OCI-LY1 (cell line): ENCODE results near the gene MRPL39.

Experiments
- H2AFZ ChIP-seq: fragments of 200-600 bp; sonication (generic), shearing (Covaris generic); 2 replicates; pipeline ENCODE4 v1.6.0; 2014; ENCODE audit warnings: antibody characterized with exemption, mild to moderate bottlenecking, low read length
- H3F3A ChIP-seq: fragments of 200-600 bp; sonication (generic), shearing (Covaris generic); 2 replicates; pipeline ENCODE4 v1.6.0; 2014; ENCODE audit warnings: mild to moderate bottlenecking, antibody characterized with exemption, low read length, moderate library complexity; ENCODE audit not compliant: insufficient read depth
- H3K27ac ChIP-seq: fragments of 200-600 bp; sonication (generic); 2 replicates; pipeline ENCODE4 v1.5.1; 2014; ENCODE audit warnings: low read length, mixed run types, mild to moderate bottlenecking, low read depth; ENCODE audit not compliant: poor library complexity, severe bottlenecking
- H3K27me3 ChIP-seq: fragments of 200-600 bp; sonication (generic); 2 replicates; pipeline ENCODE4 v1.6.0; 2014; ENCODE audit warnings: antibody characterized with exemption, mild to moderate bottlenecking, low read length, moderate library complexity; ENCODE audit not compliant: insufficient read depth
- H3K36me3 ChIP-seq: fragments of 200-600 bp; sonication (generic); 2 replicates; pipeline ENCODE4 v1.6.1; 2014; ENCODE audit warnings: mild to moderate bottlenecking, antibody characterized with exemption, low read length, moderate library complexity, mixed read lengths; ENCODE audit not compliant: insufficient read depth
- H3K4me1 ChIP-seq: fragments of 200-600 bp; sonication (generic); 2 replicates; pipeline ENCODE4 v1.5.1; 2014; ENCODE audit warnings: mild to moderate bottlenecking, low read length, moderate library complexity; ENCODE audit not compliant: insufficient read depth, severe bottlenecking
- H3K4me2 ChIP-seq: fragments of 200-600 bp; sonication (generic), shearing (Covaris generic); 2 replicates; pipeline ENCODE4 v1.6.1; 2014; ENCODE audit warnings: low read length
- H3K4me3 ChIP-seq: fragments of 200-600 bp; sonication (generic); 2 replicates; pipeline ENCODE4 v1.5.1; 2014; ENCODE audit warnings: low read length, low read depth, mild to moderate bottlenecking, mixed read lengths; ENCODE audit not compliant: poor library complexity, severe bottlenecking
- H3K79me2 ChIP-seq: fragments of 200-600 bp; shearing (Covaris generic); 2 replicates; pipeline ENCODE4 v1.6.1; 2016; ENCODE audit warnings: mixed run types, low read length, mixed read lengths; ENCODE audit not compliant: insufficient read depth
- H3K9ac ChIP-seq: fragments of 200-600 bp; sonication (generic), shearing (Covaris generic); 2 replicates; pipeline ENCODE4 v1.6.1; 2014; ENCODE audit warnings: mild to moderate bottlenecking, low read length, mixed read lengths
- H3K9me2 ChIP-seq: fragments of 200-600 bp; sonication (generic), shearing (Covaris generic); 2 replicates; pipeline ENCODE4 v1.6.1; 2014; ENCODE audit warnings: low read depth, mild to moderate bottlenecking, low read length, mixed read lengths
- H3K9me3 ChIP-seq: fragments of 200-600 bp; shearing (Covaris generic); 2 replicates; pipeline ENCODE4 v1.6.1; 2014; ENCODE audit warnings: low read length, mixed read lengths
- H4K20me1 ChIP-seq: fragments of 200-600 bp; sonication (generic), shearing (Covaris generic); 2 replicates; pipeline ENCODE4 v1.6.0; 2016; ENCODE audit warnings: mild to moderate bottlenecking, low read length; ENCODE audit not compliant: insufficient read depth
- CTCF ChIP-seq: fragments of 200-600 bp; sonication (generic), shearing (Covaris generic); IDR thresholded peaks from 2 replicates; pipeline ENCODE4 v1.5.1; 2017; ENCODE audit warnings: mild to moderate bottlenecking, antibody characterized with exemption, low read length, moderate library complexity, mixed read lengths
- EZH2 ChIP-seq: fragments of 200-600 bp; sonication (generic), shearing (Covaris generic); IDR thresholded peaks from 2 replicates; pipeline ENCODE4 v1.8.0; 2017; ENCODE audit warnings: borderline replicate concordance, mixed run types, mild to moderate bottlenecking, antibody characterized with exemption, low read length, moderate library complexity, mixed read lengths

The MRPL39 gene

GRCh38 chr21:25638660-25639550 is 31.6 kb upstream of the MRPL39 start, which contains the start of gene JAM2:
Gene JAM2, plus strand, starts transcription at chr21:25639258. Its CDS starts 564 bp downstream, at chr21:25639822.
- TF ChIP-seq EZH2 (no peak), CTCF (no peak)
- H3K9me3 ChIP-seq = no peaks in the 10 kb centered on the region
- no peaks in the 10 kb centered on the region for H3K36me3 ChIP-seq
- H3K4me2 ChIP-seq = peak within 1 kb of the TSS; percentile 88
- H3K4me3 ChIP-seq = peak within 1 kb of the TSS; percentile 60
- H3F3A ChIP-seq = no peaks in the 10 kb centered on the region
- no peaks in the 10 kb centered on the region for H4K20me1 ChIP-seq
- no peak within 1 kb of the TSS for H3K27ac ChIP-seq
- peaks cover 18% of the 10 kb centered on the region for H3K4me1 ChIP-seq
- peak within 1 kb of the TSS; percentile 40; the same call in 1 of the 2 replicates for H3K9ac ChIP-seq
- no peaks in the 10 kb centered on the region; the same call in 1 of the 2 replicates for H3K27me3 ChIP-seq
- no peaks in the 10 kb centered on the region for H3K9me2 ChIP-seq
- H3K79me2 ChIP-seq = no peaks in the 10 kb centered on the region
- no peak within 1 kb of the TSS for H2AFZ ChIP-seq

- Histone ChIP-seq H3K27me3 (no peaks in the 10 kb centered on the region; the same call in 1 of the 2 replicates), H3K9me3 (no peaks in the 10 kb centered on the region), H3K9ac (no peak overlapping the region), H3F3A (no peaks in the 10 kb centered on the region), H3K27ac (no peak overlapping the region), H3K4me1 (peaks cover 18% of the 10 kb centered on the region), H3K9me2 (no peaks in the 10 kb centered on the region), H3K36me3 (no peaks in the 10 kb centered on the region), H3K4me2 (no peak overlapping the region), H3K79me2 (no peaks in the 10 kb centered on the region), H4K20me1 (no peaks in the 10 kb centered on the region), H3K4me3 (no peak overlapping the region), H2AFZ (no peak overlapping the region)
- TF ChIP-seq EZH2 = no peak
- TF ChIP-seq CTCF = no peak
Measured at GRCh38 chr21:25637851-25638659, 30.8 kb upstream of the MRPL39 start.

GRCh38 chr21:25636727-25637126 is 29.4 kb upstream of the MRPL39 start:
- Histone ChIP-seq H4K20me1 (no peaks in the 10 kb centered on the region), H3K36me3 (no peaks in the 10 kb centered on the region), H3K9me2 (no peaks in the 10 kb centered on the region), H3K79me2 (no peaks in the 10 kb centered on the region), H3F3A (no peaks in the 10 kb centered on the region), H3K4me2 (no peak overlapping the region), H3K27me3 (no peaks in the 10 kb centered on the region; the same call in 1 of the 2 replicates), H3K4me3 (no peak overlapping the region), H2AFZ (no peak overlapping the region), H3K4me1 (peaks cover 18% of the 10 kb centered on the region), H3K9ac (no peak overlapping the region), H3K27ac (no peak overlapping the region), H3K9me3 (no peaks in the 10 kb centered on the region)
- no peak for TF ChIP-seq CTCF
- TF ChIP-seq EZH2 = no peak
